HepG2 (cell line): ENCODE measurements around the gene FPGS. TPM values are rescaled to one million over a fixed set of nuclear protein-coding genes. Genes with fewer than 3 reads are reported as not detected.

Experiments
- ATAC-seq: fragments of 200-7000 bp; cut with Tn5 transposase; 3 replicates; pipeline ENCODE4 v1.9.1; 2020; ENCODE audit warnings: mild to moderate bottlenecking, moderate library complexity
- BruUV-seq: library from RNA; stranded (reverse); fragments of 400-500 nt; replicated peaks from 2 replicates; lab custom pipeline; 2021; lab: Mats Ljungman, UMichigan
- CTCF ChIA-PET: fragments of 300-600 bp; formaldehyde crosslinking; extraction: SDS; loops from one replicate; lab custom pipeline; 2021; ENCODE audit warnings: low total read pairs, inconsistent platforms, low intra/inter-chr PET ratio; lab: Yijun Ruan, JAX
- POLR2A ChIA-PET: fragments of 350-600 bp; sonication (Branson Sonifier 250); formaldehyde crosslinking; loops from one replicate; lab custom pipeline; 2020; ENCODE audit warnings: antibody characterized with exemption, inconsistent platforms; lab: Yijun Ruan, JAX
- DNase-seq: peaks from one replicate; pipeline ENCODE4 v3.0.0-alpha.2; 2015; ENCODE audit warnings: low spot score
- FAIRE-seq: peaks from 3 replicates; lab custom pipeline; 2011; peaks lifted over from hg19 to GRCh38; lab: Jason Lieb, UNC
- H2AFZ ChIP-seq: one replicate; pipeline ENCODE4 v1.6.1; 2011; ENCODE audit warnings: low read length, inconsistent platforms
- H3K27ac ChIP-seq: fragments of 300-600 bp; 3 replicates; pipeline ENCODE4 v1.8.0; 2011; ENCODE audit warnings: mixed run types, mild to moderate bottlenecking, mixed read lengths, low read length, inconsistent platforms; ENCODE audit not compliant: insufficient read depth; ENCODE audit errors: extremely low read length
- H3K27me3 ChIP-seq, 2 experiments: fragments of 200-600 bp in 1 of 2; 2 replicates in 1 of 2; 3 replicates in 1 of 2; pipeline versions ENCODE4 v1.6.0 to v1.8.0; 2011; ENCODE audit warnings: low read length in 2 of 2, mild to moderate bottlenecking in 2 of 2, moderate library complexity in 2 of 2, inconsistent platforms in 1 of 2; ENCODE audit not compliant: insufficient read depth in 2 of 2, control insufficient read depth in 1 of 2
- H3K36me3 ChIP-seq, 2 experiments: fragments of 200-600 bp in 1 of 2; replicated peaks in 1 of 2; 2 replicates in 1 of 2; 3 replicates in 1 of 2; pipeline versions ENCODE4 v1.5.1 to v1.8.0; 2011; ENCODE audit warnings: low read length in 2 of 2, inconsistent platforms in 1 of 2; ENCODE audit not compliant: insufficient read depth in 2 of 2, control insufficient read depth in 1 of 2
- H3K4me1 ChIP-seq: 2 replicates; pipeline ENCODE4 v1.5.1; 2012; ENCODE audit warnings: low read length, inconsistent platforms; ENCODE audit not compliant: insufficient read depth
- H3K4me2 ChIP-seq: 2 replicates; pipeline ENCODE4 v1.6.0; 2011; ENCODE audit warnings: low read depth, low read length, inconsistent platforms
- H3K4me3 ChIP-seq, 3 experiments: fragments of 200-600 bp in 1 of 3; sonication (generic), shearing (Covaris generic) in 1 of 3; replicated peaks in 1 of 3; 2 replicates each; pipeline ENCODE4 v1.5.1; 2011 to 2016; ENCODE audit warnings: low read length in 3 of 3, inconsistent platforms in 2 of 3, low read depth in 2 of 3, mild to moderate bottlenecking in 2 of 3, control low read depth in 1 of 3, mixed read lengths in 1 of 3; ENCODE audit not compliant: insufficient read depth in 1 of 3
- H3K79me2 ChIP-seq: one replicate; pipeline ENCODE4 v1.6.1; 2011; ENCODE audit warnings: low read length, inconsistent platforms; ENCODE audit not compliant: insufficient read depth
- H3K9ac ChIP-seq: 2 replicates; pipeline ENCODE4 v1.6.0; 2011; ENCODE audit warnings: mild to moderate bottlenecking, low read depth, low read length, inconsistent platforms; ENCODE audit not compliant: insufficient read depth
- H3K9me3 ChIP-seq: 2 replicates; pipeline ENCODE4 v1.5.1; 2012; ENCODE audit warnings: mild to moderate bottlenecking, low read length
- H4K20me1 ChIP-seq: 2 replicates; pipeline ENCODE4 v1.6.0; 2011; ENCODE audit warnings: inconsistent platforms, mild to moderate bottlenecking, low read length, moderate library complexity; ENCODE audit not compliant: insufficient read depth
- EP300 ChIP-seq, 3 experiments: sonication (generic) in 1 of 3; formaldehyde crosslinking in 1 of 3; IDR thresholded peaks; 2 replicates each; pipeline versions ENCODE4 v1.5.1 to v1.6.1; 2011 to 2020; ENCODE audit warnings: low read depth in 2 of 3, low read length in 2 of 3, borderline replicate concordance in 1 of 3, improper control_type of control experiment in 1 of 3, mild to moderate bottlenecking in 1 of 3, missing genetic modification reagents in 1 of 3, moderate library complexity in 1 of 3
- KDM3A ChIP-seq: IDR thresholded peaks from 2 replicates; pipeline ENCODE4 v1.6.1; 2018; ENCODE audit warnings: low read depth, missing compliant biosample characterization
- MIER3 ChIP-seq: IDR thresholded peaks from 2 replicates; pipeline ENCODE4 v1.6.1; 2016; ENCODE audit warnings: missing compliant biosample characterization, borderline replicate concordance
- MLLT10 ChIP-seq: sonication (generic); formaldehyde crosslinking; IDR thresholded peaks from 2 replicates; pipeline ENCODE4 v1.4.0; 2020; ENCODE audit warnings: missing genetic modification reagents
- NFATC3 ChIP-seq: sonication (generic); formaldehyde crosslinking; IDR thresholded peaks from 2 replicates; pipeline ENCODE4 v1.5.1; 2020; ENCODE audit warnings: mild to moderate bottlenecking, missing genetic modification reagents
- NR2C2 ChIP-seq: sonication (generic); formaldehyde crosslinking; IDR thresholded peaks from 2 replicates; pipeline ENCODE4 v1.4.0; 2020; ENCODE audit warnings: missing genetic modification reagents, mild to moderate bottlenecking, moderate library complexity, borderline replicate concordance
- PHF20 ChIP-seq: sonication (generic); formaldehyde crosslinking; IDR thresholded peaks from 2 replicates; pipeline ENCODE4 v1.5.0; 2020; ENCODE audit warnings: mild to moderate bottlenecking, missing genetic modification reagents
- PHF21A ChIP-seq: sonication (generic); formaldehyde crosslinking; IDR thresholded peaks from 2 replicates; pipeline ENCODE4 v1.5.0; 2020; ENCODE audit warnings: mild to moderate bottlenecking, missing genetic modification reagents
- POLR2A ChIP-seq, 2 experiments: IDR thresholded peaks; 2 replicates each; pipeline ENCODE4 v1.6.1; 2011; ENCODE audit warnings: low read depth in 2 of 2, low read length in 2 of 2, mild to moderate bottlenecking in 1 of 2, moderate library complexity in 1 of 2; ENCODE audit not compliant: insufficient read depth in 1 of 2
- SRSF4 ChIP-seq: fragments of 200-400 bp; formaldehyde crosslinking; IDR thresholded peaks from one replicate; pipeline ENCODE4 v1.6.1; 2018; ENCODE audit warnings: mild to moderate bottlenecking, low read depth, low read length, moderate library complexity; ENCODE audit not compliant: poor library complexity, severe bottlenecking
- SYNCRIP ChIP-seq: fragments of 200-400 bp; formaldehyde crosslinking; IDR thresholded peaks from 2 replicates; pipeline ENCODE4 v1.6.1; 2018; ENCODE audit warnings: mild to moderate bottlenecking, low read depth, low read length; ENCODE audit not compliant: insufficient read depth
- ZNF143 ChIP-seq: sonication (generic); formaldehyde crosslinking; IDR thresholded peaks from 2 replicates; pipeline ENCODE4 v1.4.0; 2020; ENCODE audit warnings: missing genetic modification reagents
- ZNF296 ChIP-seq: sonication (generic); formaldehyde crosslinking; conservative IDR thresholded peaks from 2 replicates; pipeline ENCODE4 v1.5.0; 2020; ENCODE audit warnings: mild to moderate bottlenecking, missing genetic modification reagents
- WGBS: methylation state at CpG from one replicate; pipeline ENCODE4 v1.1.6; 2017; ENCODE audit warnings: low lambda C conversion rate; 5-methylcytosine and 5-hydroxymethylcytosine counted together
- in situ Hi-C: cut with HindIII; loops from 2 replicates; pipeline ENCODE4 v1.10.0; 2017; ENCODE audit warnings: low pct_unique_long_range_greater_than_20kb; ENCODE audit not compliant: extremely low pct_ligation_motif_present
- intact Hi-C: fragments of 100-400 bp; cut with micrococcal nuclease; formaldehyde crosslinking; loops from one replicate; pipeline ENCODE4 v1.10.0; 2022; ENCODE audit not compliant: unreplicated experiment
- polyA plus RNA-seq, 8 experiments: library from polyadenylated mRNA; depleted of rRNA in 3 of 8; stranded (reverse) in 7 of 8; unstranded in 1 of 8; fragments of >200 nt; fragmentation: Illumina TruSeq in 4 of 8; extraction: Trizol in 4 of 8; gene quantifications; 2 replicates each; pipeline versions ENCODE4 v1.2.1 to v1.2.3, GENCODE V29; 2011 to 2016; ENCODE audit warnings: low read depth in 4 of 8, missing spikeins in 1 of 8, mixed read lengths in 1 of 8; ENCODE audit not compliant: insufficient read depth in 1 of 8
- total RNA-seq, 5 experiments: library from RNA; depleted of rRNA; stranded (reverse); fragments of >200 nt; fragmentation: Illumina TruSeq; extraction: Trizol; gene quantifications; 2 replicates each; pipeline ENCODE4 v1.2.3, GENCODE V29; 2016; ENCODE audit warnings: low read depth in 1 of 5
- TF ChIP-seq, protein P1 (sequence below): sonication (generic); formaldehyde crosslinking; IDR thresholded peaks from 2 replicates; pipeline ENCODE4 v1.5.1; 2020; ENCODE audit warnings: mild to moderate bottlenecking, missing genetic modification reagents

FPGS gene
- total and polyA plus RNA-seq, 2 of the 13 experiments (the other 11 are each of a cell fraction or from before 2014, with no cell fraction given) = 35.6 to 36.8 TPM

DNA sequence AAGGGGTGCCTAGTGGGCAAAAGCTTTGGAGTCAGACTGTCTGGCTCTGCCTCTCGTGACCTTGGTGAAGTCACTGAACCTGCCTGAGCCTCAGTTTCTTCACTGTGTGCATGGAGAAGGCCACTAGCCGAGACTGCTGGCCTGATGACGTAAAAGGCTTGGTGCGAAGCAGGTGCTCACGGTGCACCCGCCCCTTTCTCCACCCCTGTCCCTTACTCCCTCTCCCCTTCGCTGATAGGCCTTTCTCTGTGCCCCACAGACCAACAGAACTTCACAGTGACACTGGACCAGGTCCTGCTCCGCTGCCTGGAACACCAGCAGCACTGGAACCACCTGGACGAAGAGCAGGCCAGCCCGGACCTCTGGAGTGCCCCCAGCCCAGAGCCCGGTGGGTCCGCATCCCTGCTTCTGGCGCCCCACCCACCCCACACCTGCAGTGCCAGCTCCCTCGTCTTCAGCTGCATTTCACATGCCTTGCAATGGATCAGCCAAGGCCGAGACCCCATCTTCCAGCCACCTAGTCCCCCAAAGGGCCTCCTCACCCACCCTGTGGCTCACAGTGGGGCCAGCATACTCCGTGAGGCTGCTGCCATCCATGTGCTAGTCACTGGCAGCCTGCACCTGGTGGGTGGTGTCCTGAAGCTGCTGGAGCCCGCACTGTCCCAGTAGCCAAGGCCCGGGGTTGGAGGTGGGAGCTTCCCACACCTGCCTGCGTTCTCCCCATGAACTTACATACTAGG lies 10.4 kb downstream of the FPGS start:
- no peaks in the 10 kb centered on the region for H4K20me1 ChIP-seq
- no peak overlapping the region for H2AFZ ChIP-seq
- TF ChIP-seq POLR2A (IDR thresholded peaks at IDR 0.05; ENCODE audit: insufficient read depth in 1 of 2, low read depth in 2 of 2, low read length in 2 of 2) (0 out of 4 replicates have a peak, but pooled peaks of 1 of the 2 experiments have one; percentile 15), MIER3 (CRISPR knock-in tag) (no peak)
- H3K4me3 ChIP-seq = no peak overlapping the region
- H3K9me3 ChIP-seq = no peaks in the 10 kb centered on the region
- in situ Hi-C loops = no loop called here
- 0 out of 2 replicates have a peak overlapping the region, but pooled peaks have one; percentile 22 for H3K9ac ChIP-seq
- H3K79me2 ChIP-seq = no peaks in the 10 kb centered on the region
- BruUV-seq = no TSS peak
- FAIRE-seq = no peak
- H3K36me3 ChIP-seq = peaks cover 12 to 37% of the 10 kb centered on the region in 2 experiments; a peak in 4 of 5 replicates
- ChIA-PET POLR2A (interaction anchor here (0.7 kb wide), 1 partner anchor 12 kb away, joined by 3 read pairs; no protein-coding TSS in a partner anchor), CTCF (no interaction called here)
- intact Hi-C loops = no loop called here
- no peak for ATAC-seq
- no peaks in the 10 kb centered on the region for H3K27me3 ChIP-seq
- no peak overlapping the region for H3K4me2 ChIP-seq
- peaks cover 22% of the 10 kb centered on the region for H3K4me1 ChIP-seq
- peak overlapping the region; percentile 38 for H3K27ac ChIP-seq
- WGBS = 96% methylated on average over 11 of the region's 19 CpGs
- DNase-seq = no peak

DNA sequence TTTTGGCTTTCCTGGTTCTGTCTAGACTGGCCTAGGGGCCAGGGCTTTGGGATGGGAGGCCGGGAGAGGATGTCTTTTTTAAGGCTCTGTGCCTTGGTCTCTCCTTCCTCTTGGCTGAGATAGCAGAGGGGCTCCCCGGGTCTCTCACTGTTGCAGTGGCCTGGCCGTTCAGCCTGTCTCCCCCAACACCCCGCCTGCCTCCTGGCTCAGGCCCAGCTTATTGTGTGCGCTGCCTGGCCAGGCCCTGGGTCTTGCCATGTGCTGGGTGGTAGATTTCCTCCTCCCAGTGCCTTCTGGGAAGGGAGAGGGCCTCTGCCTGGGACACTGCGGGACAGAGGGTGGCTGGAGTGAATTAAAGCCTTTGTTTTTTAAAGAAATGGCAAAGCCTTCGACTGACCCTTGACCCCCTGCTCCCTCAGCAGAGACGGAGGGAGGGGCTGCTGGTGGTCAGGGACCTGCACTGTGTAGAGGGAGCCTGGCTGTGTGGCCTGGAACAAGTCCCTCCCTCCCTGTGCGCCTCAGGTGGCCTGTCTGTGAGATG lies 11.1 kb downstream of the FPGS start:
- Histone ChIP-seq H3K36me3 (peaks cover 9 to 30% of the 10 kb centered on the region in 2 experiments; a peak in 3 of 5 replicates), H3K9me3 (no peaks in the 10 kb centered on the region), H3K27ac (peak overlapping the region; percentile 38), H3K9ac (0 out of 2 replicates have a peak overlapping the region, but pooled peaks have one; percentile 22), H3K27me3 (no peaks in the 10 kb centered on the region), H3K79me2 (no peaks in the 10 kb centered on the region), H3K4me2 (no peak overlapping the region), H2AFZ (no peak overlapping the region), H3K4me1 (peaks cover 22% of the 10 kb centered on the region), H3K4me3 (no peak overlapping the region), H4K20me1 (no peaks in the 10 kb centered on the region)
- intact Hi-C loops = no loop called here
- ChIA-PET POLR2A (interaction anchor here (0.7 kb wide), 1 partner anchor 11 kb away, joined by 3 read pairs; no protein-coding TSS in a partner anchor), CTCF (no interaction called here)
- BruUV-seq = no TSS peak
- WGBS = 47% methylated on average over 6 of the region's 9 CpGs
- no peak for FAIRE-seq
- peak; percentile 39 for ATAC-seq
- in situ Hi-C loops = no loop called here
- DNase-seq = peak; percentile 44
- no peak for TF ChIP-seq SRSF4
- no peak for TF ChIP-seq ZNF296 (CRISPR knock-in tag)
- no peak for TF ChIP-seq MLLT10 (CRISPR knock-in tag)
- no peak for TF ChIP-seq EP300 (IDR thresholded peaks at IDR 0.05; ENCODE audit: low read depth in 2 of 2, low read length in 2 of 2)
- TF ChIP-seq EP300 (CRISPR knock-in tag; IDR thresholded peaks at IDR 0.05; ENCODE audit: borderline replicate concordance) = no peak
- TF ChIP-seq, protein P1, sequence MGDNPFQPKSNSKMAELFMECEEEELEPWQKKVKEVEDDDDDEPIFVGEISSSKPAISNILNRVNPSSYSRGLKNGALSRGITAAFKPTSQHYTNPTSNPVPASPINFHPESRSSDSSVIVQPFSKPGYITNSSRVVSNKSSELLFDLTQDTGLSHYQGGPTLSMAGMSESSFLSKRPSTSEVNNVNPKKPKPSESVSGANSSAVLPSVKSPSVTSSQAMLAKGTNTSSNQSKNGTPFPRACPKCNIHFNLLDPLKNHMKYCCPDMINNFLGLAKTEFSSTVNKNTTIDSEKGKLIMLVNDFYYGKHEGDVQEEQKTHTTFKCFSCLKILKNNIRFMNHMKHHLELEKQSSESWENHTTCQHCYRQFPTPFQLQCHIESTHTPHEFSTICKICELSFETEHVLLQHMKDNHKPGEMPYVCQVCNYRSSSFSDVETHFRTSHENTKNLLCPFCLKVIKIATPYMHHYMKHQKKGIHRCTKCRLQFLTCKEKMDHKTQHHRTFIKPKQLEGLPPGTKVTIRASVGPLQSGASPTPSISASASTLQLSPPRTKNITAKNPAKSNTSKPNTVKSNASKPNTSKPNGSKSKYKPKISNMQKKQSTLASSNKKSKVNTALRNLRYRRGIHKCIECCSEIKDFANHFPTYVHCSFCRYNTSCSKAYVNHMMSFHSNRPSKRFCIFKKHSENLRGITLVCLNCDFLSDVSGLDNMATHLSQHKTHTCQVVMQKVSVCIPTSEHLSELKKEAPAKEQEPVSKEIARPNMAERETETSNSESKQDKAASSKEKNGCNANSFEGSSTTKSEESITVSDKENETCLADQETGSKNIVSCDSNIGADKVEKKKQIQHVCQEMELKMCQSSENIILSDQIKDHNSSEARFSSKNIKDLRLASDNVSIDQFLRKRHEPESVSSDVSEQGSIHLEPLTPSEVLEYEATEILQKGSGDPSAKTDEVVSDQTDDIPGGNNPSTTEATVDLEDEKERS = no peak
- TF ChIP-seq KDM3A (CRISPR knock-in tag) = no peak
- TF ChIP-seq NR2C2 = peak; percentile 71
- no peak for TF ChIP-seq NFATC3 (CRISPR knock-in tag)
- no peak for TF ChIP-seq PHF20 (CRISPR knock-in tag)
- peak; percentile 71 for TF ChIP-seq PHF21A (CRISPR knock-in tag)
- TF ChIP-seq SYNCRIP = no peak
- peak; percentile 70 for TF ChIP-seq ZNF143 (CRISPR knock-in tag)
